Activated CD4-positive, CD25-positive, alpha-beta regulatory T cell treated with anti-CD3 and anti-CD28 coated beads, Interleukin-2, amount 50 U/mL, for 72 hours (primary cell): ENCODE results near the gene CNDP1.
A peak's percentile ranks its signal among the peaks of the same experiment; 100 is the strongest.

ENCODE experiments used
- DNase-seq: peaks from one replicate; pipeline ENCODE4 v3.0.0; 2021

The CNDP1 gene

GRCh38 chr18:74507097-74507881, 27.0 kb upstream of the CNDP1 start:
- no peak for DNase-seq

- DNase-seq = no peak
Observed at GRCh38 chr18:74507927-74508326, 26.4 kb upstream of the CNDP1 start.

GRCh38 chr18:74508366-74508765, 25.9 kb upstream of the CNDP1 start:
- DNase-seq = peak; percentile 7

- DNase-seq = no peak
Observed at GRCh38 chr18:74508821-74509225, 25.5 kb upstream of the CNDP1 start.

GRCh38 chr18:74509856-74510769, 24.2 kb upstream of the CNDP1 start:
- DNase-seq = peak; percentile 17

- DNase-seq = no peak
Observed at GRCh38 chr18:74510770-74511095, 23.6 kb upstream of the CNDP1 start.

- peak; percentile 21 for DNase-seq
Observed at GRCh38 chr18:74511823-74512222, 22.5 kb upstream of the CNDP1 start.

- DNase-seq = no peak
Observed at GRCh38 chr18:74512321-74513053, 21.8 kb upstream of the CNDP1 start.

GRCh38 chr18:74513149-74513882, 21.0 kb upstream of the CNDP1 start:
- DNase-seq = no peak

- DNase-seq = no peak
Observed at GRCh38 chr18:74513883-74514205, 20.5 kb upstream of the CNDP1 start.

- DNase-seq = no peak
Observed at GRCh38 chr18:74514860-74515495, 19.3 kb upstream of the CNDP1 start.

GRCh38 chr18:74515620-74516231, 18.6 kb upstream of the CNDP1 start:
- no peak for DNase-seq

GRCh38 chr18:74516271-74517235, 17.7 kb upstream of the CNDP1 start:
- no peak for DNase-seq

- no peak for DNase-seq
Observed at GRCh38 chr18:74517236-74517630, 17.1 kb upstream of the CNDP1 start.

GRCh38 chr18:74518456-74519295, 15.6 kb upstream of the CNDP1 start:
- no peak for DNase-seq

- no peak for DNase-seq
Observed at GRCh38 chr18:74519320-74520095, 14.8 kb upstream of the CNDP1 start.

GRCh38 chr18:74520096-74520833, 14.0 kb upstream of the CNDP1 start:
- no peak for DNase-seq

- DNase-seq = no peak
Observed at GRCh38 chr18:74521068-74521725, 13.1 kb upstream of the CNDP1 start.
